RWPE2 (cell line): ENCODE results near the gene CLDN22.

ENCODE experiments used
- ATAC-seq: fragments of 200-7000 bp; cut with Tn5 transposase; 3 replicates; pipeline ENCODE4 v1.9.1; 2021; ENCODE audit warnings: low read depth
- DNase-seq: peaks from one replicate; pipeline ENCODE4 v3.0.0-alpha.2; 2020; ENCODE audit warnings: low spot score
- H3K27ac ChIP-seq: fragments of 450-650 bp; 2 replicates; pipeline ENCODE4 v1.5.1; 2017; ENCODE audit warnings: mild to moderate bottlenecking; ENCODE audit not compliant: poor library complexity, severe bottlenecking
- H3K27me3 ChIP-seq: fragments of 250-450 bp; sonication (Bioruptor Pico); 2 replicates; pipeline ENCODE4 v1.5.1; 2021; ENCODE audit warnings: mild to moderate bottlenecking, moderate library complexity; ENCODE audit not compliant: insufficient read depth, poor library complexity, severe bottlenecking
- H3K36me3 ChIP-seq: fragments of 250-450 bp; sonication (Bioruptor Pico); 2 replicates; pipeline ENCODE4 v1.5.1; 2020; ENCODE audit warnings: low read depth, mild to moderate bottlenecking, moderate library complexity
- H3K4me1 ChIP-seq: fragments of 250-450 bp; sonication (Bioruptor Pico); 2 replicates; pipeline ENCODE4 v1.5.1; 2021; ENCODE audit warnings: mild to moderate bottlenecking, moderate library complexity; ENCODE audit not compliant: insufficient read depth, poor library complexity, severe bottlenecking
- H3K4me3 ChIP-seq: fragments of 250-450 bp; sonication (Bioruptor Pico); 2 replicates; pipeline ENCODE4 v1.5.1; 2021; ENCODE audit warnings: mild to moderate bottlenecking, moderate library complexity; ENCODE audit not compliant: severe bottlenecking
- H3K9me3 ChIP-seq: fragments of 250-450 bp; sonication (Bioruptor Pico); 2 replicates; pipeline ENCODE4 v1.5.1; 2021; ENCODE audit warnings: mild to moderate bottlenecking, moderate library complexity; ENCODE audit not compliant: severe bottlenecking
- TF ChIP-seq, protein P1 (sequence below): fragments of 450-650 bp; IDR thresholded peaks from one replicate; pipeline ENCODE4 v1.5.1; 2017; ENCODE audit warnings: mild to moderate bottlenecking, moderate library complexity; ENCODE audit not compliant: poor library complexity, severe bottlenecking

CLDN22 gene

DNA sequence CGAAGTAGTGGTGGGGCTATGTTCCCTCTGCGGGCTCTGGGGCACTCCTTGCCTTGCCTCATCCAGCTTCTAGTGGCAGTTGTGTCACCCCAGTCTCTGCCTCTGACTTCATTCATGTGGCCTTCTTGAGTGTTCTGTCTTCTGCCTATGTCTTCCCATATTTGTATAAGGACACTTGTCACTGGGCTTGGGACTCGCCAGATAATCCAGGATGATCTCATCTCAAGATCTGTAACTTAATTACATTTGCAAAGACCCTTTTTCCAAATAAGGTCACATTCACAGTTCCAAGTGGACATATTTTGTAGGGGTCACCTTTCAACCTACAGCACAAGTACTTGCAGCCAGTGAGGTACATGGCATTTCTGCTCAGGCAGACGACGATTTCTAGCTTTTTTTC, 32.5 kb upstream of the CLDN22 start:
- Histone ChIP-seq H3K4me3 (no peak overlapping the region), H3K4me1 (peaks cover 54% of the 10 kb centered on the region), H3K27ac (no peak overlapping the region), H3K27me3 (no peaks in the 10 kb centered on the region), H3K9me3 (no peaks in the 10 kb centered on the region), H3K36me3 (no peaks in the 10 kb centered on the region)
- TF ChIP-seq, protein P1, sequence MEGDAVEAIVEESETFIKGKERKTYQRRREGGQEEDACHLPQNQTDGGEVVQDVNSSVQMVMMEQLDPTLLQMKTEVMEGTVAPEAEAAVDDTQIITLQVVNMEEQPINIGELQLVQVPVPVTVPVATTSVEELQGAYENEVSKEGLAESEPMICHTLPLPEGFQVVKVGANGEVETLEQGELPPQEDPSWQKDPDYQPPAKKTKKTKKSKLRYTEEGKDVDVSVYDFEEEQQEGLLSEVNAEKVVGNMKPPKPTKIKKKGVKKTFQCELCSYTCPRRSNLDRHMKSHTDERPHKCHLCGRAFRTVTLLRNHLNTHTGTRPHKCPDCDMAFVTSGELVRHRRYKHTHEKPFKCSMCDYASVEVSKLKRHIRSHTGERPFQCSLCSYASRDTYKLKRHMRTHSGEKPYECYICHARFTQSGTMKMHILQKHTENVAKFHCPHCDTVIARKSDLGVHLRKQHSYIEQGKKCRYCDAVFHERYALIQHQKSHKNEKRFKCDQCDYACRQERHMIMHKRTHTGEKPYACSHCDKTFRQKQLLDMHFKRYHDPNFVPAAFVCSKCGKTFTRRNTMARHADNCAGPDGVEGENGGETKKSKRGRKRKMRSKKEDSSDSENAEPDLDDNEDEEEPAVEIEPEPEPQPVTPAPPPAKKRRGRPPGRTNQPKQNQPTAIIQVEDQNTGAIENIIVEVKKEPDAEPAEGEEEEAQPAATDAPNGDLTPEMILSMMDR = no peak
- ATAC-seq (no peak), DNase-seq (no peak)

DNA sequence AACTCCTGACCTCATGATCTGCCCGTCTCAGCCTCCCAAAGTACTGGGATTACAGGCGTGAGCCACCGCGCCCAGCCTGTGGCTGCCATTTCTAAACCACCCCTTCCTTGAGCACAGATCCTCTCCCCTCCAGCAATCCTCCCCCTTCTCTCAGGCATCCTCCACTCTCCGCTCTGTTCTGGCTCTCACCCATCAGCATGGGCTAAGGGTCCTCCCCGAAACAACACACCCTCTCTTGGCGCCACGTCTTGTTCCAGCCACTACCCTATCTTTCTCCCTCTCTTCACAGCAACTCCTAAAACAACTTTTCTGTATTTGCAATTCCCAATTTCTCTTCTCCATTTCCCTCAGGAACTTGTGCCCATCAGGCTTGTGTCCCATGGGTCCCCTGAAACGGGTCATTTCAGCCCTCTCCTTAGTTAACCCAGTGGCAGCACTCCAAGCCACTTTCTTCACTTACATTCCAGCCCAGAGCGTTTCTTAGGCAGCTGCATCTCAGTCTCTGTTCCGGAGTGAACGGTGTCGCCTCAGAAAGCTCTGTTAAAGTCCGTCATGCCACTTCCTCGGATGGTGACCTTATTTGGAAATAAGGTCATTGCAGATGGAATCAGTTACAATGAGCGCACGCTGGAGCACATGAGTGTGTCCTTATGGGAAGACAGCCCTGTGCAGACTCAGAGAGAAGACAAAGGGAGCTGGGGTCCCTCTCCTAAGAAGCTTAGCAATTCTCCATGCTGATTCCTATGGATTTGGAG, 30.4 kb upstream of the CLDN22 start:
- Histone ChIP-seq H3K9me3 (no peaks in the 10 kb centered on the region), H3K4me3 (no peak overlapping the region), H3K27me3 (no peaks in the 10 kb centered on the region), H3K4me1 (peaks cover 36% of the 10 kb centered on the region), H3K27ac (peak overlapping the region; percentile 54), H3K36me3 (no peaks in the 10 kb centered on the region)
- no peak for ATAC-seq
- DNase-seq = no peak
- TF ChIP-seq, protein P1 = no peak

DNA sequence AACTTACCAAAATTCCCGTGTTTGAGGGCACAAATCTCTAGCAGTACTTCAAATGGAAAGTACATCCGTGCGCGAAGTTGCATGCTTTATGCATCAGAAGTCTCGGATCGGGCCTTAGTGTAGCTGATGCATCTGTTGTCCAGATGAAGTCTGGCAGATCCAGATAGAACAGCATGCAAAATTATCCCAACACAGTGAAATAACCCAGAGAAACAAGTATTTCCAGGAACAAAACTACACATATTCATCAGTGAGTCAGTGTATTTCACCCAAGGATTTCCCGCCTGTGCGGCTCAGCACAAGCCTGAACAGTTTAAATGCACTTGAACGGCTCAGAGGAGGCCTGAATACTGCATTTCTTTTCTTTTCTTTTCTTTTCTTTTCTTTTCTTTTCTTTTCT, 29.6 kb upstream of the CLDN22 start:
- ATAC-seq (peak; percentile 78), DNase-seq (no peak)
- Histone ChIP-seq H3K27ac (peak overlapping the region; percentile 54), H3K9me3 (no peaks in the 10 kb centered on the region), H3K4me3 (no peak overlapping the region), H3K36me3 (no peaks in the 10 kb centered on the region), H3K27me3 (no peaks in the 10 kb centered on the region), H3K4me1 (peaks cover 28% of the 10 kb centered on the region)
- TF ChIP-seq, protein P1 = no peak

DNA sequence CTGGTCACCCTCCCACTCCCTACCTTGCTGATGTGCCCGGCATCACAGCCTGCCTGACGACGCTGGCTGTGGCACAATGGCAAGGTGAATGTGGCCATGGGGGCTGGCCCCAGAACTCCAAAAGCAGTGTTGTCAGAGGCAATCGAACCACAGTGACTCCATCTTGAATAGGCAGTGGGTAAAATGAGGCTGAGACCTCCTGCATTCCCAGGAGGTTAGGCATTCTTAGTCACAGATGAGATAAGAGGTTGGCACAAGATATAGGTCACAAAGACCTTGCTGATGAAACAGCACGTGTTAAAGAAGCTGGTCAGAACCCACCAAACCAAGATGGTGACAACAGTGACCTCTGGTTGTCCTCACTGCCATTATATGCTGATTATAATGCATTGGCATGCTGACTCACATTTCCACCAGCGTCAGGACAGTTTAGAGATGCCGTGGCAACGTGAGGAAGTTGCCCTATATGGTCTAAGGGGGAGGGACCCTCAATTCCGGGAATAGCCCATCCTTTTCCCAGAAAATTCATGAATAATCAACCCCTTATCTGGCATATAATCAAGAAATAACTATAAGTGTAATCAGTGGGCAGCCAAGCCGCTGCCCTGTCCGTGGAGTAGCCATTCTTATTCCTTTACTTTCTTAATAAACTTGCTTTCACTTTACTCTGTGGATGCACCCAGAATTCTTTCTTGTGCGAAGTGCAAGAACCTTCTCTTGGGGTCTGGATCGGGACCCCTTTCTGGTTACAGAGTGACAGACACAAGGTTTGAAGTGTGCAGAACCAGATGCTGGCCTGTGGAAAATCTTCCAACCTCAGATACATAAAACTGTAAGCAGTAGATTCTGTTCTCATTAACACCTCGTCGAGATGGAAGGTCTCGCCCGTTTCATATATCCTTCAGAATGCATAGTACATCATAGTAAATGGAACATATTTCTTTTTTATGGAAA, 28.9 kb upstream of the CLDN22 start:
- peaks cover 21% of the 10 kb centered on the region for H3K4me1 ChIP-seq
- peak overlapping the region; percentile 54 for H3K27ac ChIP-seq
- H3K27me3 ChIP-seq = no peaks in the 10 kb centered on the region
- ATAC-seq (peak; percentile 76), DNase-seq (no peak)
- H3K9me3 ChIP-seq = no peaks in the 10 kb centered on the region
- TF ChIP-seq, protein P1 = no peak
- no peaks in the 10 kb centered on the region for H3K36me3 ChIP-seq
- H3K4me3 ChIP-seq = no peak overlapping the region
